NOMO-1 treated with DMSO at 0.1 percent for 48 hours (cell line): ENCODE measurements around the gene THOC6.
A peak's percentile ranks its signal among the peaks of the same experiment; 100 is the strongest.

Experiments
- DNase-seq: peaks from one replicate; lab custom pipeline; 2025; ENCODE audit not compliant: unreplicated experiment; lab: John Stamatoyannopoulos, UW

Gene THOC6

DNA sequence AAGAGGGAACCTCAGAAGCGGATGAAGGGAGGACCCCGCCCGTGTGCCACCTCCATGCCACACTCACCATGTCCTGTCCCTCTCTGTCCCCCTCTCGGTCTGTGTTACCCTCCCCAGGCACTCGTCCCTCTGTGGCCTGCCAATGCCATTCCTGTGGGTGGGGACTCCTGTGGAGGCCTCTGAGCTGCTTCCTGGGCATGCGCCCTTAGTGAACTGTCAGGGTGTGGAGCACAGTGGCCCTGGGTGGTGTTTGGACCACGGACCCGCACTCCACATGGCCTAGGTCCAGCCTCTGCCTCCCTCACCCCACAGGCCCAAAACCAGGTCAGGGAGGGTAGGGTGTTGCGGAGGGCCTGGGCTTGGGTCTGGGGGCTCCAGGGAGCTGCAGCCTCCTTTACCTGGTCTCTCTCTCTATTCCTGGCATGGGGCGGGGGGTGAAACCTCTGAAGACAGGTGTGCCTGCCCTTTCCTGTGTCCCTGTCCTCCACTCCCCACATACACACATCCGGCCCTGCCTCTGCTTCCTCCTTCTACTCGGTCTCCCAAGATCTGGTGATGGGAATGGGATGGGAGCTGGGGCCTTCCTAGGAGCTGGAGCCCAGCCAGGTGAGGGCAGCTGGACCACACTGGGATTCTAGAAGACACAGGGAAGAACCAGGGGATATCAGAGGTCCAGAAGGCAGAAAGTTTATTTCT is 32.1 kb upstream of the THOC6 start:
- DNase-seq: no peak

DNA sequence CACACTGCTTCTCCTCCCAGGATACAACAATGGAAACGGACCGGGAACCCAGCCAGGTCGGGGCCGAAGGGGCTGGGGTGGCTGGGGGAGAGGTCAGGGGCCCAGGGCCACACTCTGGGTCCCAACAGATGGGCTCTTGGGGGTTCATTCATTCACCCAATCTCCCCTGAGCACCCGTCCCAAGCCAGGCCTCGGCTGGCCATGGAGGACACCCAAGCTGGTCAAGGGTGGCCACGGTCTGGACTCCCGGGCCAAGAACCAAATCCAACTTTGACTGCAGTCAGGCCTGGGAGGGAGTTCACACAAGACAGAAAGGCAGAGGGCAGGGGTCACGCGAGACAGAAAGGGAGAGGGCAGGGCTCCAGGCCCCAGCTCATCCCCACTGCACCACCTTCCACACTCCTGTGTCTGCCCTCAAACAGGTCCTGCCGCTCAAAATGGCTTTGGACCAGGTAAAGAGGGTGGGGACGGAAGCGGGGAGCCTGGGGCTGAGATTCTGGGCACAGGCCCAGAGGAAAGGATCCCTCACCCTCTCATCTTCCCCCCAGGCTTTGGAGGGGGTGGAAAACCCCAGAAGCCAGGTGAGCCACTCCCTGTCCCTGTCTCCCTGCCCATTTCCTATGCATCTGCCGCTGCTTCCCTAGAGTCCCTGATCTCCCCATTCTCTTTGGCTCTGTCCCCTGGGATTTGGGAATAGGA is 31.3 kb upstream of the THOC6 start:
- no peak for DNase-seq

- no peak for DNase-seq
Measured at GRCh38 chr16:2996298-2996697, 27.5 kb upstream of the THOC6 start.

- DNase-seq: no peak
Measured at GRCh38 chr16:2999929-3000328, 23.9 kb upstream of the THOC6 start.

- DNase-seq: no peak
Measured at GRCh38 chr16:3000540-3000939, 23.3 kb upstream of the THOC6 start.

GRCh38 chr16:3001316-3001715 is 22.5 kb upstream of the THOC6 start:
- DNase-seq: no peak

GRCh38 chr16:3003582-3004270 is 20.1 kb upstream of the THOC6 start:
- peak; percentile 99 for DNase-seq

DNA sequence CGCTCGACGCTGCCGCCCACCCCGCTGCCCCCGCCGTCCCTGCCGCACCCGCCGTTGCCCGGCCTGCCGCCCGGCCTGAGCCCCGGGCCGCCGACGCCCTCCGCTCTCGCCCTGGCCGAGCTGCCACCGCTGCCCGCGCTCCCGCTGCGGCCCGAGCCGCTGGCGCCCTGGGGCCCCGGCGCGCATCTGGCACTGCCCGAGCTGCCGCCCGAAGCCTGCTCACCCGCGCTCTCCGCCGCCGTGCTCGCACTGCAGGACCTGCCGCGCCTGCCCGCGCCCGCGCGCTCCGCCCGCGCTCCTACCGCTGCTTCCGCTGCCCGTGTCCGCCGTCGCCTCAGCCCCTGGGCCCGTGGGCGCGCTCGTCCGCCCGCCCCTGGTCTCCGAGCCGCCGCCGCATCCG is 19.5 kb upstream of the THOC6 start:
- DNase-seq: peak; percentile 40

- DNase-seq: peak; percentile 46
Measured at GRCh38 chr16:3004781-3005284, 19.0 kb upstream of the THOC6 start.

GRCh38 chr16:3007059-3007956 is 16.5 kb upstream of the THOC6 start:
- peak; percentile 70 for DNase-seq

- peak; percentile 54 for DNase-seq
Measured at GRCh38 chr16:3007957-3008689, 15.7 kb upstream of the THOC6 start.

DNA sequence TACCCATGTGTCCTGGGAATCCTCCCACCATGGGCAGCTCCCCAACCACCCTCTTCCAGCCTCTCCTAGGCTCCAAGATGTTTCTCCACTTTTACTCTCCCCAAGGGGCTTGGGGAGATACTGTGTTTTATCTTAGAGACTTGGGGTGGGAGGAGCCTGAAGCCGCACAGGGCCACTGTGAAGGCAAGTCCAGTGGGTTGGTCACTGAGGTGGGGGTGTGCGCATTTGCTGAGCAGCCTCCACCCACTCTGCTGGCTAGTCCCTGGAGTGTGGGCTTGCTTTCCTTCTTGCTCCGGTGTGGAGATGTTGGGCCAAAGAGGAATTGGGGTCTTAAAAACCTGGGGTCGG is 15.2 kb upstream of the THOC6 start:
- DNase-seq: no peak

GRCh38 chr16:3009568-3010390 is 14.1 kb upstream of the THOC6 start:
- DNase-seq: no peak

- DNase-seq: no peak
Measured at GRCh38 chr16:3010510-3010909, 13.3 kb upstream of the THOC6 start.

- DNase-seq: no peak
Measured at GRCh38 chr16:3012246-3012645, 11.6 kb upstream of the THOC6 start.

- DNase-seq: no peak
Measured at GRCh38 chr16:3012828-3013420, 10.9 kb upstream of the THOC6 start, which contains the start of gene CLDN9. Gene CLDN9 (plus strand): TSS chr16:3012923. CDS start chr16:3013363, 440 bp downstream.

GRCh38 chr16:3013491-3013951 is 10.3 kb upstream of the THOC6 start:
- no peak for DNase-seq

- no peak for DNase-seq
Measured at GRCh38 chr16:3013998-3014690, 9.7 kb upstream of the THOC6 start.
